ENCODE data around the gene AFMID. TPM values are rescaled to one million over a fixed set of nuclear protein-coding genes. Genes with fewer than 3 reads are reported as not detected.
A peak's percentile ranks its signal among the peaks of the same experiment; 100 is the strongest.

Gene AFMID
- polyA plus RNA-seq, 3 donors: 51.8 to 82.3 (median 73.6) TPM

DNA sequence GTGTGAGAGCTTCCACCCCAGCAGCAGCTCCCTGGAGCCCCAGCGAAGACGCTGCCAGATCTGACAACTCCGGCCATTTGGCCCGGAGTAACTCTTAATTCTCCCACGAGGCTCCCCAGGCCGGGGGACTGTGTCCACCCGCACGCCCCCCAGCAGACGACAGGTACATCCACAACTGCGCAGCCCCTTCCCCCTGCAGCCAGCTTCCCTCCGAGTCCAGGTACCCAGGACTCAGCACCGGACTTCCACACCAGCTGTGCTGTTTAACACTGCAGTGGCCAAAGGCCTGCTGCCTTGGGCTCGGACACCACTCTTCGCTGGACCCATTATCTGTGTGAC, 11.6 kb upstream of the AFMID start:
- no peak for DNase-seq

DNA sequence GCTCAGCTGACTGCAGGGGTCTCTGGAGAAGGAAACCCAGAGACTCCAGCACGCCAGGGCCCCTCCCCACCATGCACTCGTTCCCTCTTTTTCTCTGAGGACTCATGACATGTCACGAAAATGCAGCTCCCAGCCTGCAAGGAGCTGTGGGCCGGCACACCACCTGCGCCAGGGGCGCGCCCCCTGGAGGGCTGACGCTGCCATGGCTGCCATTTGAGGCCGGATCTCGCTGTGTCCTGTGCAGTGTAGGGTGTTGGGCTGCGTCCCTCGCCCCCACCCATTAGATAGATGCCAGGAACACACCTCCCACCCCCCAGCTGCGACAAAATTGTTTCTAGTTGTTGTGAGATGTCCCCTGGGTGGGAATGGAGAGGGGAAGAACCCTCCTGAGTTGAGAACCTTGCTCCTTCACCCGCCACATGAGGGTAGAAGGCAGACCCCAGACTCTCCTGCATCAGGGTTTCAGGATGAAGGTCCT, 10.6 kb upstream of the AFMID start:
- DNase-seq: no peak

DNA sequence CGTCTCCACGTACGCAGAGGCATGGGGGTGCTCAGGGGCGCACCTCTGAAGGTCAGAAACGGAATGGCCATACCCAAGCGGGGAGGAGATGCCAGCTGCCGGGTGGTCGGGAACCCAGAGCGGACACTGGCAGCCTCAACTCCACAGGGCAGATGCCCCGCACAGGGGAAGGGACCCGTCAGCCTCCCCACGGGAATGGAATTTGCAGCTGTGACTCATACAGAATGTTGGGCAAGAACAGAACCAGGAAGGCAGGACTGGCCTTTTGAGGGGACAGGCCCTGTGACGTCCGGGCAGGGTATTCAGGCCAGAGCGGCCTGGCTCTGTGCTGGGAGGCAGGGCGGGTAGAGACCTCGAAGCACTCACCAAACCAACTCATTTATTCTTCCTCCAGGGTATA, 7.8 kb upstream of the AFMID start:
- DNase-seq: no peak

DNA sequence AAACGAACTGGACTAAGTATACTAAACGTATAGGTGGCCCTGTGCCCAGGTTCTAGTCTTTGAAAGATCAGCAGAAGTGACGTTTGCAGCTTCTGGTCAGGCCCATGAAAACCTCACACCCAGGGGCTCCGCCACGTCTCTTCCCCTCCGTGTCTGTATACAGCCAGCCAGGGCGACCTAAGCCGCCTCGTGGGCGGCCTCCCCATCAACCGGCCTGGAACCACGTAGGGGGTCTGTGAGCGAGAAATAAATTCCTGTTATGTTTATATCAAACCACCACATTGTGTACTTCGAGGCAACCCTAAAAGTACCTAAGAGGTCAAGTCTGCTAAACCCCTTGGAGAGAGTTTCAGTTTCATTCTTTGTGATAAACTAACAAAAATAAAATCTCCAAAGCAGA, 7.1 kb upstream of the AFMID start:
- DNase-seq: no peak

DNA sequence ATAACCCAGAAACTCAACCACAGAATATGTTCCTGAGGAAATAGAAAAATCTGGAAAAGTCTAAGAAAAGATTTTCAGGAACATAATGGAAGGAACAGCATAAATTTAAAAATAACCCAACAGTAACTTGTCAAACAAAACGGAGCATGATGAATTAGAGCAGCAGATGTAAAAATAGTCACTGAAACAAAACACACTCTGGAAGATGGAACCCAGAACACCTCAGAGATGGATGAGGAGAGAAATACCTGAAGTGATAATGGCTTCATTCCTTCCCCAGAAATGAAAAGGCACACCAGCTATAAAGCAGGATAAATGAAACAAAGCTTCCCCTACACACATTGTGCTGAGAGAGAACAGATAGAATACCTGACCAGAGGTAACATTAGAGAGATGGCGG, 6.7 kb upstream of the AFMID start:
- no peak for DNase-seq

DNA sequence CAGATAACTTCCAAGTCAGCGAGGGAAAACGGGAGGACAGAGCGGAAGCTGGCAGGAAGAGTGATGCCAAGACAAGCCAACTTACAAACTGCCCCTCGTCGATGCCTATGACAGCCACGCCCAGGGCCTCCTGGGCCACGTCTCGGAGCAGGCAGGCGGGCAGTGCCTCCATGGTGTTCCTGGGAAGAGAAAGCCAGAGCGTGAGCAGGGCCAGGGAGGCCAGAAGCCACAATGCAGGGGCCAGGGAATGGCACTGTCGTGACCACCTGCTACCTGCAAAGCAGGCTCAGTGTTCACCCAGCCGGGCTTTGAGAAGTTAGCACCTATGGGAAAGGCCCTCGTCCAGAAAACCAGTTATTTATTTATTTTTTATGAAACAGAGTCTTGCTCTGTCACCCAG, 4.7 kb upstream of the AFMID start:
- no peak for DNase-seq

DNA sequence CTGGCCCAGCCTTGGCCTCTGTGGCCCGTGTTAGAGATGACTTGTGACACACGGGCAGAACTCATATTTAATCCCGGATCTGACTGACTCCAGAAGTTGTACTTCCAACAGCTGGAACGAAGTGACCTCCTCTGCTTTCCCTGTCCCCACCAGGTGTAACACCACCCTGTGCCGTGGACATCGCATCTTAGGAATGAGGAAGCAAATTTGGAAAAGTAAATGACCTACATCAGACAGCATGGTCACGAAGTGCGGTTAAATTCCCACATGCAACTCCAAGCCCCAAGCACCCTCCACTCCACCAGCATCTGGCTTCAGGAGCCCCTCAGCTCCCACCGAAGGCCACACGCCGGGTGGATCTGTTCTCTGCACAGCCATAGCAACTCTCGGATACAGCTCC, 3.2 kb upstream of the AFMID start:
- DNase-seq: no peak

DNA sequence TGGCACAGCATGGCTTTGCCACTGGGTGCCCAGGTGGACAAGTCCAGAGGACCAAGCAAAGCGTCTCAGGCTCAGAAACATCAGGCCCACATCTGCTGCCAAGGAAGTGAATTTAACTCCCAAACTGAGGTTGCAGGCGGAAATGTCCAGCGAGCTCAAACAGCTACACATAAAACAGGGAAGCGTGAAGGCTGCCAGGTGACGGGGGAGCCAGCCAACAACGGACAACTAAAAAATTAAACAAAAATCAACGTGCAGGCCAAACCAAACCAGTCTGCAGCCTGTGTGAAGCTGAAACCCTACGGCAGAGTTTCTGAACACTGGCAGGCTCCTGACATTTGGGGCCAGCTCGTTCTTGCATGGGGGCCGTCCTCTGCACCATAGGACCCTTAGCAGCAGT, 2.8 kb upstream of the AFMID start:
- no peak for DNase-seq

DNA sequence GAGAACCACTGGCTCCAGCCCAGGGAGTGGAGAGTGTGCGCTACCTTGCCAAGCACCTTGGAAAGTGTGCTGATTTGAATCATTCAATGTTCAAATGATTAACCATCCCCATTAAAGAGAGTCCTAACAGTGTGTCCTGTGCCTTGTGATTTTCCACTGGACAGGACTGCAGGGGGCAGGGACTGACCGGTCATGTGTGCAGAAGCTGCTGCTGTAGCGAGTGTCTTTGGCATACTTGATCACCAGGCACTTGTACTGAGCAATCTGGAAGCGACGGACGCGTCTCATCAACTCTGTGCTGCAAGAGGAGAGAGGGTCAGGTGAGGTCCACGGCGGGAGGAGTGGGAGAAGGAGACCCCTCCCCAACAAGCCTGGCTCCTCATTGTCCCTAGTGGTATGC, 2.3 kb upstream of the AFMID start:
- no peak for DNase-seq

DNA sequence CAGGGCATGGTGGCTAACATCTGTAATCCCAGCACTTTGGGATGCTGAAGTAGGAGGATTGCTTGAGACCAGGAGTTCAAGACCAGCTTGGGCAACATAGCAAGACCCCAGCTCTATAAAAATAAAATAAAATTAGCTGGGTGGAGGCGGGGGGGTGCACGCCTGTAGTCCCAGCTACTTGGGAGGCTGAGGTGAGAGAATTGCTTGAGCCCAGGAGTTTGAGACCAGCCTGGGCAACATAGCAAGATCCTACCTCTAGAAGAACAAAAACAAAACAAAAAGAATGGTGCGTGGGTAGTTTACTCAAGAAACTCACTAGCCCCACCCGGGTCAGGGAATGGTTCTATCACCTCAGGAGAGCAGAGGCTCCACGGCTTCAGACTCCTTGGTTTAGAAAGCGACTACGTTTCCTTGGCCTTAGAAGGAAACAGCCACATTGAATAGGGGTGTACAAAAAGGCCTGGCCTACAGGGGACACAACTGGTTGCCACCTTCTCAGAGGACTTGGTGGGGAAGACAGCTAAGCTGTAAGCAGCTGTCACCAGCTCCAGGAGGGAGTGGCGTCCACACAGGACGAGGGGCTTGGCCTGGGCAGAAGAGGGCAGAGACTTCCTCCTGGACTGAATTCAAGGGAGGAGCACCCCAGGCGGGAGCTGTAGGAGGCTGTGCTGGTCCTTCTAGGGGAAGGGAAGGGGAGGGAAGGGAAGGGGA, 1.0 kb upstream of the AFMID start:
- DNase-seq: no peak

DNA sequence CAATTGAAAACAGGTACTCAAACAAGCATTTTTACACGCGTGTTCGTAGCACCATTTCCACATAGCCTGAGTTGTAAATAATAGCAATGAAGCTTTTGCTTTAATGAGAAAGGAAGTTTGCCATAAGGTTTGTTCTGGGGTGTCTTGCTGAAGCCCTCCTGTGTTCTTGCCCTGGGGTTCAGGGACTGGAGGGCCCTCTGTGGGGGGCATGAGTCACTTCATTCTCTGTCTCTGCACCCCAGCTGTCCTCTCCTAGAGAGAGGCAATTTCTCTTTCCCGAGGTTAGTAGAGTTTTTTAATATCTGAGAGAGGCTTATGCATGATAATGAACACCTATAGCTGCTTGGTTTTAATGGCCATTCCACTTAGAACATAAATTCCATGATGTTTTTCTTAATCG, 9.6 kb downstream of the AFMID start:
- DNase-seq: no peak

DNA sequence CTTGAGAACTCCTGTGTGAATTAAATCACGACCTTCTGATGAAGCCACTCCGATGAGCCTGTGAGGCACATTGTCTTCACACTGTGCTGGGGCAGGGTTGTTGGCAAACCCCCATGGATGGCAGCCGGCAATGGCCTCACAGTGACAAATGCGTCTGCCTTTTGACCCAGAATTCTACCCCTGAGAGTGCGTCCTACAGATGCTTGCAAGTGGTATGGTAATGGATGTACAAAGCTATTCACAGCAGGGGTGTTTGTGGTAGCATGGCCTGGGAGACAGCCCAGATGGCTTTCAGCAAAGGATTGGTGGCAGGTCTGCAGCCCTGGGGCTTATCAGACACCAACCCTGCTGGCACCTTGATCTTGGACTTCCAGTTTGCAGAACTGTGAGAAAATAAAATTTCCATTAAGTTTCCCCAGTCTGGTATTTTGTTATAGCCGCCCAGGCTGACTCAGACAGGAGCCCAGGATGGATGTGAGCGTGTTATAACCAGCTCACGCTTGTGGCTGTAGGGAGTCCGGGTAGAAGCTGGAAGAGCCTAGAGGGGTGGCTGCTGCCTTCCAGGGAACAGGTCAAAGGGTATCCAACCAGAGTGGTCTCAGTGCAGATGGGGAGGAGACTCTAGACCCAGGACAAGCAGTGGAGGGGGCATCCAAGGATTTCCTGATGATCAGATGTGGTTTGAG, 10.1 kb downstream of the AFMID start:
- DNase-seq: no peak

DNA sequence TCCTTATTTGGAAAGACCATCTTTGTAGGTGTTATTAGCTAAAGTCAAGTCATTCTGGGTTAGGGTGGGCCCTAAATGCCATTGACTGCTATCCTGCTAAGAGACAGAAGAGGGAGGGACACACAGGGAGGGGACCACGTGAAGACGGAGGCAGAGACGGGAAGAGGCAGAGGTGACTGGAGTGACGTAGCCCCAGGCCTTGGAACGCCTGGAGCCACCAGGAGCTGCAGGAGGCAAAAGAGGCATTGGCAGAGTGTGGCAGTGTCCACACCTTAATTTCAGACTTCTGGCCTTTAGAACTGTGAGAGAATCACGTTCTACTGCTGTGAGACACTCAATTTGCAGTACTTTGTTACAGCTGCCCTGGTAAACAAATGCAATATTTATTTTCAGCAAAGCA, 13.3 kb downstream of the AFMID start:
- DNase-seq: no peak

DNA sequence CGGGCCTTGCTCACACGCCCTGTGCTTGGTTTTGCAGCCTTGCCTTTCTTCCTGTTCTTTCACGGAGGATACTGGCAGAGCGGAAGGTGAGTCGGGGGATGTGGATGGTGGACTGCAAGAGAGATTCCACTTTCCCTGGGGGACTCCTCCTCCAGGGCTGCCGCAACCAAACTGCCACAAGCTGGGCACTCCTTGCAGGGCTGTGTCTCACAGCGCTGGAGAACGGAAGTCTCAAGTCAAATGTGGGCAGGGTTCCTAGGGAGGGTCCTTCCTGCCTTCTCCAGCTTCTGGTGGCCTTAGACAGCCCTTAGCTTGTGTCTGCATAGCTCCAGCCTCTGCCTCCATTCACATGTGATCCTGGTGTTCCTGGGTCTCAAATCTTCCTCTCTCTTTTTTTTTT, 15.5 kb downstream of the AFMID start:
- DNase-seq: no peak

DNA sequence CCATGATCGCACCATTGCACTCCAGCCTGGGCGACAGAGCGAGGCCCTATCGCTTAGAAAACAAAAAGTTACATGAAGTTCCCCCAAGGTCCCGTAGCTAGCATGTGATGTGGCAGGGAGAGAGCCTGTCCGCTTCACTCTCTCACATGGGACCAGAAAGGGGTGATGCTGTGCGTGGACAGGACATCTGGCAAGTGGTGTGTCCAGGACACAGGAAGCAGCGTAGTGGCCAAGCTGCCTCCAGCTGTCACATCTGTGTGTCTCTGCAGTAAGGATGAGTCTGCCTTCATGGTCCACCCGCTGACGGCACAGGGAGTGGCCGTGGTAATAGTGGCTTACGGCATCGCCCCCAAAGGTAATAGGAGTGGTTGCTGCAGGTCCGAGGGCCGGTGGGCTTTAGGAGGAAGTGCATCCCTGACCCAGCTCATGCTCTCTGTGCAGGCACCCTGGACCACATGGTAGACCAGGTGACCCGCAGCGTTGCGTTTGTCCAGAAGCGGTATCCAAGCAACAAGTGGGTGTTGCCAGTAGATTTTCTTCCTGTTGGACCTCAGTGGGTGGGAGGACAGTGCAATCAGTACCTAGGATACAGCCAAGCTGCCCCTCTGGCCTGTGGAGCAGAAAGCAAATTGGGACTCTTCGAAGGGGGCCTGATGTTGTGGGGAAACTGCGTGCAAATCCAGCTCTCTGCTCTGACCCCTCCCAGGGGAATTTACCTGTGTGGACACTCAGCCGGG, 17.4 kb downstream of the AFMID start:
- DNase-seq: no peak

DNA sequence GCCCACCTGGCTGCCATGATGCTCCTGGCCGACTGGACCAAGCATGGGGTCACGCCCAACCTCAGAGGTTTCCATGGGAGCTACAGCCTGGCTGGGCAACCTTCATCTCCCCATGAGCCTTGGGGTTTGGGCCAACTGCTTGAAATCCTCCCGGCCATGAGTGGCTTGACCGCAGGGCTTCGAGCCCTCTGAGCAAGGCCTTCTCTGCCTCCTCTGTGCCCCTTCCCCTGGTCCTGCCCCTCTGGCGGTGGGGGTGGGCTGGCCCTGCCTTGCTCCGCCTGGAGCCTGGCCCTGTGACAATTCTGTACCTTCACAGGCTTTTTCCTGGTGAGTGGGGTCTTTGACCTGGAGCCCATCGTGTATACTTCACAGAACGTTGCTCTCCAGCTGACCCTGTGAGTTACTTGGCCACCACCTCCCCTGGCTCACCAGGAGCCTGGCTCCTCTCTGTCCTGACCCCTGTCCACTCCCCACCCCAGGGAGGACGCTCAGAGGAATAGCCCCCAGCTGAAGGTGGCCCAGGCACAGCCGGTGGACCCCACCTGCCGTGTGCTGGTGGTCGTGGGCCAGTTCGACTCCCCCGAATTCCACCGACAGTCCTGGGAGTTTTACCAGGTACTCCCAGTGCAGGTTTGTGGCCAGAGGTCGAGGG, 18.1 kb downstream of the AFMID start:
- no peak for DNase-seq

DNA sequence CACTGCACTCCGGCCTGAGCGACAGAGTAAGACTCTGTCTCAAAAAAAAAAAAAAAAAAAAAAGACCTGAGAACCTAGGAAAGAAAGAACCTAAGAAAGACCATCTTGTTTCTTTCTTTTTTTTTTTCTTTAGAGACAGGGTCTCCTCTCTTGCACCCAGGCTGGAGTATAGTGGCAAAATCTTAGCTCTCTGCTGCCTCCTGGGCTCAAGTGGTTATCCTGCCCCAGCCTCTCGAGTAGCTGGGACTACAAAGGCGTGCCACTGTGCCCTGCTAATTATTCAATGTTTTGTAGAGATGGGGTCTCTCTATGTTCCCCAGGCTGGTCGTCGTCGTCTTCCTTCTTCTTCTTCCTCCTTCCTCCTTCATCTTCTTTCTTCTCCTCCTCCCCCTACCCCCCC, 19.1 kb downstream of the AFMID start:
- no peak for DNase-seq

DNA sequence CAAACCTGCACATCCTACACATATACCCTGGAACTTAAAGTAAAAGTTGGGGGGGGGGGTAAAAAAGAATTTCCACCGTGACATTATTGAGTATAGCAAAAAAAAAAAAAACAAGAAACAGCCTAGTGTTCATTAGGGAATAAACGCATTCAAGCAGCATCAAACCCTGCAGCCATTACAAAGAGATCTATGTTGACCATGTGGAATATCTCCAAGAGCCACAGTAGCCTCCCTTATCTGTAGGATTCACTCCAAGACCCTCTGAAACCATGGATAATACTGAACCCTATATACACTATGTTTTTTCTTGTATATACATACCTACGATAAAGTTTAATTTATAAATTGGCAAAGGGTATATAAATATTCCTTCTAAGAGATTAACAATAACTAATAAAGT, 21.3 kb downstream of the AFMID start:
- no peak for DNase-seq

DNA sequence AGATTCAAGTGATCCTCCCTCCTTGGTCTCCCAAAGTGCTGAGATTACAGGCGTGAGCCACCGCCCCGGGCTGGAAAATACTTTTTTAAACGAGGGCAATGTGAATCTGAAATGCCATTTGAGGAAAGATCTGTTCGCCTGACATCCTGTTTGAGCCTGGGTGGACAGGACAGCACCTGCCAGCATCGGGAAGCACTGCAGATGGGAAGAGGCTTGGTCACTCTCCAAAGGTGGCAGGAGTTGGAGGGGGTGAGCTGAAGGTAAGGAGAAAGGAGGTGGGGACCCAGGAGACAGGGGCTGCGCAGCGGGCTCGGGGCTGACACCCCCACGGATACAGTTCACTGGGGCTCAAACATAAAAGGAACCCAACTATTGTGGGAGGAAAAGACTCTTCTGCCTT, 22.9 kb downstream of the AFMID start:
- no peak for DNase-seq

DNA sequence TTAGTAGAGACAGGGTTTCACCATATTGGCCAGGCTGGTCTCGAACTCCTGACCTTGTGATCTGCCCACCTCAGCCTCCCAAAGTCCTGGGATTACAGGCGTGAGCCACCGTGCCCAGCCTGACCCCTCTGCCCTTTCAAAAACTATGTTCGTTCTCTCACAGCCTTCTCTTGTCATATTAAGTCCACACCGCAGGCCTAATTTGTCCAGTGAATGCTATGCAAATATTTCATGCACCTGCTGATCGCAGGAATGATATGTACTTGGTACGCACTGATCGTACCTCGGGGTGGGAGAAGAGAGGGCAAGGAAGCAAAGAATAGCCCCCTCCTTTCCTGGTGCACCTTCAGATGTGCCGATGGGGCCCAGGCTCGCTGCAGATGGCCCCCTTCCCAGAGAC, 23.9 kb downstream of the AFMID start:
- DNase-seq: no peak

DNA sequence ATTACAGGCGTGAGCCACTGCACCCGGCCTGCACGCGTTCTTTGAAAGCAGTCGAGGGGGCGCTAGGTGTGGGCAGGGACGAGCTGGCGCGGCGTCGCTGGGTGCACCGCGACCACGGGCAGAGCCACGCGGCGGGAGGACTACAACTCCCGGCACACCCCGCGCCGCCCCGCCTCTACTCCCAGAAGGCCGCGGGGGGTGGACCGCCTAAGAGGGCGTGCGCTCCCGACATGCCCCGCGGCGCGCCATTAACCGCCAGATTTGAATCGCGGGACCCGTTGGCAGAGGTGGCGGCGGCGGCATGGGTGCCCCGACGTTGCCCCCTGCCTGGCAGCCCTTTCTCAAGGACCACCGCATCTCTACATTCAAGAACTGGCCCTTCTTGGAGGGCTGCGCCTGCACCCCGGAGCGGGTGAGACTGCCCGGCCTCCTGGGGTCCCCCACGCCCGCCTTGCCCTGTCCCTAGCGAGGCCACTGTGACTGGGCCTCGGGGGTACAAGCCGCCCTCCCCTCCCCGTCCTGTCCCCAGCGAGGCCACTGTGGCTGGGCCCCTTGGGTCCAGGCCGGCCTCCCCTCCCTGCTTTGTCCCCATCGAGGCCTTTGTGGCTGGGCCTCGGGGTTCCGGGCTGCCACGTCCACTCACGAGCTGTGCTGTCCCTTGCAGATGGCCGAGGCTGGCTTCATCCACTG, 27.0 kb downstream of the AFMID start, which contains the start of gene BIRC5:
Gene BIRC5, plus strand, starts transcription at position 238 of the 690 bp plus-strand sequence. Its CDS starts 64 bp downstream, at position 302.
- peak; percentile 87 for DNase-seq

DNA sequence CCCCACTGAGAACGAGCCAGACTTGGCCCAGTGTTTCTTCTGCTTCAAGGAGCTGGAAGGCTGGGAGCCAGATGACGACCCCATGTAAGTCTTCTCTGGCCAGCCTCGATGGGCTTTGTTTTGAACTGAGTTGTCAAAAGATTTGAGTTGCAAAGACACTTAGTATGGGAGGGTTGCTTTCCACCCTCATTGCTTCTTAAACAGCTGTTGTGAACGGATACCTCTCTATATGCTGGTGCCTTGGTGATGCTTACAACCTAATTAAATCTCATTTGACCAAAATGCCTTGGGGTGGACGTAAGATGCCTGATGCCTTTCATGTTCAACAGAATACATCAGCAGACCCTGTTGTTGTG, 27.5 kb downstream of the AFMID start:
- no peak for DNase-seq
